CD4-positive, alpha-beta T cell (primary cell): ENCODE measurements around the gene GRB2. TPM values are rescaled to one million over a fixed set of nuclear protein-coding genes. Genes with fewer than 3 reads are reported as not detected.

ENCODE experiments used
- ATAC-seq: fragments of 200-7000 bp; cut with Tn5 transposase; one replicate; pipeline ENCODE4 v1.10.0; 2022; ENCODE audit warnings: mild to moderate bottlenecking; ENCODE audit not compliant: poor library complexity
- CTCF ChIA-PET: fragments of 350-600 bp; sonication (Branson Sonifier 250); formaldehyde crosslinking; loops from one replicate; lab custom pipeline; 2021; ENCODE audit warnings: antibody characterized with exemption, inconsistent platforms; lab: Charles Lee
- POLR2A ChIA-PET: fragments of 350-600 bp; sonication (Branson Sonifier 250); formaldehyde crosslinking; loops from one replicate; lab custom pipeline; 2021; ENCODE audit warnings: antibody characterized with exemption, inconsistent platforms; lab: Charles Lee
- DNase-seq, 14 experiments: peaks; one replicate each; pipeline ENCODE4 v3.0.0-alpha.2; 2013 to 2020; ENCODE audit warnings: mixed read lengths in 2 of 14
- H3K27ac ChIP-seq, 2 donors: one replicate each; pipeline versions ENCODE4 v1.5.1 to v1.7.0; 2013; ENCODE audit warnings: low read length in 2 of 2, low read depth in 1 of 2, mild to moderate bottlenecking in 1 of 2
- H3K27me3 ChIP-seq, 2 experiments: 1 replicate in 1 of 2; 2 replicates in 1 of 2; pipeline versions ENCODE4 v1.6.1 to v1.7.0; 2013; ENCODE audit warnings: low read length in 2 of 2, control low read depth in 1 of 2, mild to moderate bottlenecking in 1 of 2, moderate library complexity in 1 of 2; ENCODE audit not compliant: insufficient read depth in 2 of 2, control insufficient read depth in 1 of 2
- H3K36me3 ChIP-seq: one replicate; pipeline ENCODE4 v1.6.1; 2013; ENCODE audit warnings: low read length, control low read depth; ENCODE audit not compliant: insufficient read depth
- H3K4me1 ChIP-seq: one replicate; pipeline ENCODE4 v1.6.1; 2013; ENCODE audit warnings: low read length, control low read depth; ENCODE audit not compliant: insufficient read depth
- H3K4me3 ChIP-seq: one replicate; pipeline ENCODE4 v1.5.1; 2013; ENCODE audit warnings: mild to moderate bottlenecking, low read length, moderate library complexity
- H3K9me3 ChIP-seq, 2 experiments: 1 replicate in 1 of 2; 2 replicates in 1 of 2; pipeline versions ENCODE4 v1.6.1 to v1.7.0; 2013; ENCODE audit warnings: low read length in 2 of 2, mild to moderate bottlenecking in 2 of 2, control low read depth in 1 of 2, moderate library complexity in 1 of 2; ENCODE audit not compliant: control insufficient read depth in 1 of 2, insufficient read depth in 1 of 2
- H3K27ac Mint-ChIP-seq: one replicate; pipeline ENCODE4 v1.8.0; 2020; ENCODE audit warnings: mixed read lengths
- H3K27me3 Mint-ChIP-seq: one replicate; pipeline ENCODE4 v1.8.0; 2021; ENCODE audit warnings: mixed read lengths
- H3K36me3 Mint-ChIP-seq: one replicate; pipeline ENCODE4 v1.8.0; 2021; ENCODE audit warnings: low read depth, mixed read lengths
- H3K4me1 Mint-ChIP-seq: one replicate; pipeline ENCODE4 v1.8.0; 2021; ENCODE audit warnings: low read depth, mixed read lengths
- H3K4me3 Mint-ChIP-seq: one replicate; pipeline ENCODE4 v1.8.0; 2020; ENCODE audit warnings: mild to moderate bottlenecking, mixed read lengths
- H3K9me3 Mint-ChIP-seq: one replicate; pipeline ENCODE4 v1.8.0; 2020; ENCODE audit warnings: mixed read lengths
- intact Hi-C, 2 experiments: fragments of 100-400 bp; cut with DNase I in 1 of 2; cut with micrococcal nuclease in 1 of 2; formaldehyde crosslinking; loops; one replicate each; pipeline versions ENCODE4 v1.15.1 to v1.9.0; 2023 to 2025; cut with DNase I, micrococcal nuclease
- total RNA-seq, 174 experiments: library from RNA in 2 of 174; stranded (reverse) in 2 of 174; gene quantifications; one replicate each; pipeline ENCODE4 v1.2.3 and lab custom pipeline; 2021 to 2026
- TF ChIP-seq, protein P1 (sequence below): fragments of 200-600 bp; IDR thresholded peaks from one replicate; pipeline ENCODE4 v1.8.0; 2022; ENCODE audit warnings: antibody characterized with exemption, mild to moderate bottlenecking

The GRB2 gene
- total RNA-seq, 2 experiments from 2014 or later: 88.8 to 92.6 TPM

DNA sequence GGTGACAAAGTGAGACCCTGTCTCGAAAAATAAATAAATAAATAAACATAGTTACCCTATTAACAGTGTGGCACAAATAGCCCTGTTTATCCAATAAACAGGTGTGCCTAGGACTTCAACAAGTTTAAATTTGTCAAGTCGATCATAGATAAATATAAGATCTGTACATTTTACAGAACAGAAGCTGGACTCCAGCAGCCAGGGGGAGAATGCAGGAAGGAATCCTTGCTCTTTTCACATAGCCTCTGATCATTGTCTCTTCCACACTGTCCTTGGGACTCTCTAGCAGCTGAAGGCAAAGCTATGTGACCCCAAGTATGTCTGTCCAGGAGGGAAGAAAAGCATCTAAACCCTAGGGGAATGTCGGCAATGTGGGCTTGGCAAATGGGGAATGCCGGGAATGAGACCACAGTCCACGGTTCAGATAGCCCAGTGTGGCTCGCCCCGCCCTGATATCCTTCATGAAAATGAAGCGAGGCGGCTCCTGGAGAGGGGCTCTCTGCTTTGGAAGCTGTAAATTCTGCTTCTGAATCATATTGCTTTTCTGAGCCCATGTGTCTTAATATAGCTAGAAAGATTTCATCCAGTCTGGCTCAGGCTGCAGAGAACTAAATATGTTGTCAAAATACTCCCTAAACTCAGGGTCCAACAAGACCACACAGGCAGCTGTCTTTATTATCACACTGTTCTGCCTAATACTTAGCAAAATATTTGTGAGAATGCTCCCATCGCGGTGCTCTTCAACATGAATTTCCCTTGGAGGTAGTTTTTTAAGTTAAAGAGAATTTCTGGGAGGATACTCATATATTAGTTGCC lies 24.9 kb upstream of the GRB2 start:
- no peak for ATAC-seq

DNA sequence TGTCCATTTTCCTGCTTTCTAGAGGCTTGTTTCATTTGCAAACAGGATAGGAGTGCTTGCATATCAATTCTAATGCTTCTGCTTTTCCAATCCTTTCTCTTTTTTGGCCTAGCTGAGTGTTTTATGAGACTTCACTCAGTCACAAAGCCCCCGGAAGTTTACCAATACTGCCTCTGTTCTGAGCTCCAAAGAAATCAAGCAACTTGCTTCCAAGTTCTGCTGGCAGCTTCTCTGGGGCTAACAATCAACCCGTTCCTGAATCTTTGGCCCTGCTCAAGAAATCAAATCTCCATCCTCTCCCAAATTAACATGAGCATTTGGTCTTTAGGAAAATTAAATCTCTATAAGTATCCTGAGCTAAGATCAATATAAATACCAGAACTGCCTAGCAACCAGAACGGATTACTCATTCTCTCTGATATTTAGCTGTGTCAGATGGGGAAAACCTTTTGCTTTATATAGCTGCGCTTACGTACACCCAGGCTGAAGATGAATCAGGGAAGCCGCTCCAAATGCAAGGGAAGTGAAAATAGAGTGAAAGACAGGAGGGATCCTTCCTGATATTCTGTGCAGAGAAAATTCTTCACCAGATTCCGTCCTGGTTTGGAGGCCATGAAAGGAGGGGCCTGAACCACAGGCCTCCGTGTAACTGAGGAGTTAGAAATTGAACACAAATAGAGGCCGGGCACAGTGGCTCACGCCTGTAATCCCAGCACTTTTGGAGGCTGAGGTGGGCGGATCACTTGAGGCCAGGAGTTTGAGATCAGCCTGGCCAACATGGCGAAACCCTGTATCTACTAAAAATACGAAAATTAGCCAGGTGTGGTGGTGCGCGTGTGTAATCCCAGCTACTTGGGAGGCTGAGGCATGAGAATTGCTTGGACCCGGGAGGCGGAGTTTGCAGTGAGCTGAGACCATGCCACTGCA lies 23.3 kb upstream of the GRB2 start:
- ATAC-seq (no peak), DNase-seq (peak in 2 of 14 experiments; percentile 44 to 57)
- no peak overlapping the region for H3K4me3 Mint-ChIP-seq
- TF ChIP-seq, protein P1, sequence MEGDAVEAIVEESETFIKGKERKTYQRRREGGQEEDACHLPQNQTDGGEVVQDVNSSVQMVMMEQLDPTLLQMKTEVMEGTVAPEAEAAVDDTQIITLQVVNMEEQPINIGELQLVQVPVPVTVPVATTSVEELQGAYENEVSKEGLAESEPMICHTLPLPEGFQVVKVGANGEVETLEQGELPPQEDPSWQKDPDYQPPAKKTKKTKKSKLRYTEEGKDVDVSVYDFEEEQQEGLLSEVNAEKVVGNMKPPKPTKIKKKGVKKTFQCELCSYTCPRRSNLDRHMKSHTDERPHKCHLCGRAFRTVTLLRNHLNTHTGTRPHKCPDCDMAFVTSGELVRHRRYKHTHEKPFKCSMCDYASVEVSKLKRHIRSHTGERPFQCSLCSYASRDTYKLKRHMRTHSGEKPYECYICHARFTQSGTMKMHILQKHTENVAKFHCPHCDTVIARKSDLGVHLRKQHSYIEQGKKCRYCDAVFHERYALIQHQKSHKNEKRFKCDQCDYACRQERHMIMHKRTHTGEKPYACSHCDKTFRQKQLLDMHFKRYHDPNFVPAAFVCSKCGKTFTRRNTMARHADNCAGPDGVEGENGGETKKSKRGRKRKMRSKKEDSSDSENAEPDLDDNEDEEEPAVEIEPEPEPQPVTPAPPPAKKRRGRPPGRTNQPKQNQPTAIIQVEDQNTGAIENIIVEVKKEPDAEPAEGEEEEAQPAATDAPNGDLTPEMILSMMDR: no peak
- H3K4me1 Mint-ChIP-seq: peaks cover 11% of the 10 kb centered on the region
- no peaks in the 10 kb centered on the region for H3K36me3 Mint-ChIP-seq
- ChIA-PET CTCF (interaction anchor here (1.0 kb wide), 1 partner anchor 16 kb away, joined by 3 read pairs; no protein-coding TSS in a partner anchor), POLR2A (no interaction called here)
- Histone ChIP-seq H3K4me1 (peaks cover 7% of the 10 kb centered on the region), H3K4me3 (no peak overlapping the region), H3K36me3 (no peaks in the 10 kb centered on the region), H3K27me3 (no peaks in the 10 kb centered on the region), H3K27ac (no peak overlapping the region), H3K9me3 (no peaks in the 10 kb centered on the region)
- no peak overlapping the region for H3K27ac Mint-ChIP-seq
- no peaks in the 10 kb centered on the region for H3K9me3 Mint-ChIP-seq
- intact Hi-C loops: no loop called here
- H3K27me3 Mint-ChIP-seq: peaks cover 6% of the 10 kb centered on the region

More for the DNA sequence above, 24.9 kb upstream of the GRB2 start:
- Mint-ChIP-seq H3K27me3 (peaks cover 6% of the 10 kb centered on the region), H3K27ac (no peak overlapping the region), H3K36me3 (no peaks in the 10 kb centered on the region), H3K9me3 (no peaks in the 10 kb centered on the region), H3K4me3 (no peak overlapping the region), H3K4me1 (peaks cover 16% of the 10 kb centered on the region)
- intact Hi-C loops: no loop called here
- Histone ChIP-seq H3K27me3 (no peaks in the 10 kb centered on the region), H3K27ac (no peak overlapping the region), H3K36me3 (no peaks in the 10 kb centered on the region), H3K4me3 (no peak overlapping the region), H3K9me3 (no peaks in the 10 kb centered on the region), H3K4me1 (peaks cover 12% of the 10 kb centered on the region)
- ChIA-PET POLR2A (no interaction called here), CTCF (no interaction called here)
- no peak for DNase-seq
- TF ChIP-seq, protein P1: no peak

DNA sequence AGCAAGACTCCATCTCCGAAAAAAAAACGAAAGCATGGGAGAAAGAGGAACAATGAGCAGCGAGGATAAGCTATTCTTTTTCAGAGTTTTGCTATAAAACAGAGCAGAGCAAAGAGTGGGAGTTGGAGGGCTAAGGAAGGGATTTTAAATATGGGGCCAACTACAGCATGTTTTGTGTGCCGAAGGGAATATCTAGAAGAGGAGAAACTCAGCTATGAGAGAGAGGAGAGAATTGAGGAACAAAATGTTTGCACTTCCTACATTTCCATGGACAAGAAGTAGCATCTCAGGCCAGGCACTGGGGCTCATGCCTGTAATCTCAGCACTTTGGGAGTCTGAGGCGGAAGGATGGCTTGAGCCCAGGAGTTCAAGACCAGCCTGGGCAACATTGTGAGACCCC lies 13.1 kb upstream of the GRB2 start:
- no peaks in the 10 kb centered on the region for H3K36me3 Mint-ChIP-seq
- H3K9me3 Mint-ChIP-seq: no peaks in the 10 kb centered on the region
- H3K4me3 Mint-ChIP-seq: no peak overlapping the region
- intact Hi-C loops: no loop called here
- H3K27ac Mint-ChIP-seq: no peak overlapping the region
- Histone ChIP-seq H3K4me3 (no peak overlapping the region), H3K27ac (no peak overlapping the region), H3K27me3 (no peaks in the 10 kb centered on the region), H3K4me1 (no peaks in the 10 kb centered on the region), H3K36me3 (no peaks in the 10 kb centered on the region), H3K9me3 (no peaks in the 10 kb centered on the region)
- H3K27me3 Mint-ChIP-seq: no peaks in the 10 kb centered on the region
- TF ChIP-seq, protein P1: no peak
- POLR2A ChIA-PET: interaction anchor here (0.6 kb wide), 1 partner anchor 95 kb away, joined by 5 read pairs; no protein-coding TSS in a partner anchor
- no peak for DNase-seq
- no peak for ATAC-seq
- H3K4me1 Mint-ChIP-seq: no peaks in the 10 kb centered on the region
- CTCF ChIA-PET: interaction anchor here (0.9 to 1.3 kb wide), 2 partner anchors 9 to 96 kb away, joined by 3 read pairs; no protein-coding TSS in a partner anchor
